ENCODE data around the gene PLIN5. TPM values are rescaled to one million over a fixed set of nuclear protein-coding genes. Genes with fewer than 3 reads are reported as not detected.

PLIN5 gene
- total RNA-seq, 1 donor from 2014 or later: 0.27 TPM

- Mint-ChIP-seq H3K9me3 (no peaks in the 10 kb centered on the region), H3K27me3 (ENCODE audit: low read depth) (no peaks in the 10 kb centered on the region), H3K4me3 (no peak overlapping the region), H3K4me1 (no peaks in the 10 kb centered on the region), H3K27ac (no peak overlapping the region), H3K36me3 (peaks cover 6% of the 10 kb centered on the region)
- TF ChIP-seq, protein P1, sequence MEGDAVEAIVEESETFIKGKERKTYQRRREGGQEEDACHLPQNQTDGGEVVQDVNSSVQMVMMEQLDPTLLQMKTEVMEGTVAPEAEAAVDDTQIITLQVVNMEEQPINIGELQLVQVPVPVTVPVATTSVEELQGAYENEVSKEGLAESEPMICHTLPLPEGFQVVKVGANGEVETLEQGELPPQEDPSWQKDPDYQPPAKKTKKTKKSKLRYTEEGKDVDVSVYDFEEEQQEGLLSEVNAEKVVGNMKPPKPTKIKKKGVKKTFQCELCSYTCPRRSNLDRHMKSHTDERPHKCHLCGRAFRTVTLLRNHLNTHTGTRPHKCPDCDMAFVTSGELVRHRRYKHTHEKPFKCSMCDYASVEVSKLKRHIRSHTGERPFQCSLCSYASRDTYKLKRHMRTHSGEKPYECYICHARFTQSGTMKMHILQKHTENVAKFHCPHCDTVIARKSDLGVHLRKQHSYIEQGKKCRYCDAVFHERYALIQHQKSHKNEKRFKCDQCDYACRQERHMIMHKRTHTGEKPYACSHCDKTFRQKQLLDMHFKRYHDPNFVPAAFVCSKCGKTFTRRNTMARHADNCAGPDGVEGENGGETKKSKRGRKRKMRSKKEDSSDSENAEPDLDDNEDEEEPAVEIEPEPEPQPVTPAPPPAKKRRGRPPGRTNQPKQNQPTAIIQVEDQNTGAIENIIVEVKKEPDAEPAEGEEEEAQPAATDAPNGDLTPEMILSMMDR (IDR thresholded peaks at IDR 0.05; ENCODE audit: unreplicated experiment): no peak
- no peak for DNase-seq (ENCODE audit: low spot score in 2 of 2, unreplicated experiment in 2 of 2)
Observed at GRCh38 chr19:4496304-4496703, 38.7 kb downstream of the PLIN5 start.

GRCh38 chr19:4495471-4495870 lies 39.6 kb downstream of the PLIN5 start:
- TF ChIP-seq, protein P1 (IDR thresholded peaks at IDR 0.05; ENCODE audit: unreplicated experiment): no peak
- Mint-ChIP-seq H3K27ac (no peak overlapping the region), H3K27me3 (ENCODE audit: low read depth) (no peaks in the 10 kb centered on the region), H3K4me1 (no peaks in the 10 kb centered on the region), H3K36me3 (peaks cover 8% of the 10 kb centered on the region), H3K9me3 (no peaks in the 10 kb centered on the region), H3K4me3 (no peak overlapping the region)
- no peak for DNase-seq (ENCODE audit: low spot score in 2 of 2, unreplicated experiment in 2 of 2)

DNA sequence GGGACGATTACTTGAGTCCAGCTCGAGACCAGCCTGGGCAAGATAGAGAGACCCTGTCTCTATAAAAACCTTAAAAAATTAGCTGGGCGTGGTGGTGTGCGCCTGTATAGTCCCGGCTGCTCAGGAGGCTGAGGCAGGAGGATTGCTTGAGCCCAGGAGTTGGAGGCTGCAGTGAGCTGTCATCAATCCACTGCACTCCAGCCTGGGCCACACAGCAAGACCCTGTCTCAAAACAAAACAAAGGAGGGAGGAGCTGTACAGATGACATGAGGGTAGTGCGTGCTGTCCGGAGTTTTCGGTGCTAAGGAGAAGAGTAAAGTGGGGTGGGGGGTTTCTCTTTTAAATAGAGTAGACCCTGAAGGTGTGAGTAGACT lies 40.3 kb downstream of the PLIN5 start:
- no peaks in the 10 kb centered on the region for H3K9me3 Mint-ChIP-seq
- peaks cover 12% of the 10 kb centered on the region for H3K36me3 Mint-ChIP-seq
- no peak for DNase-seq (ENCODE audit: low spot score in 2 of 2, unreplicated experiment in 2 of 2)
- no peak overlapping the region for H3K4me3 Mint-ChIP-seq
- H3K27ac Mint-ChIP-seq: no peak overlapping the region
- H3K4me1 Mint-ChIP-seq: no peaks in the 10 kb centered on the region
- TF ChIP-seq, protein P1 (IDR thresholded peaks at IDR 0.05; ENCODE audit: unreplicated experiment): no peak
- H3K27me3 Mint-ChIP-seq (ENCODE audit: low read depth): no peaks in the 10 kb centered on the region

- Mint-ChIP-seq H3K27me3 (ENCODE audit: low read depth) (no peaks in the 10 kb centered on the region), H3K4me3 (no peak overlapping the region), H3K9me3 (no peaks in the 10 kb centered on the region), H3K36me3 (peaks cover 13% of the 10 kb centered on the region), H3K27ac (no peak overlapping the region), H3K4me1 (no peaks in the 10 kb centered on the region)
- no peak for DNase-seq (ENCODE audit: low spot score in 2 of 2, unreplicated experiment in 2 of 2)
- TF ChIP-seq, protein P1 (IDR thresholded peaks at IDR 0.05; ENCODE audit: unreplicated experiment): no peak
Observed at GRCh38 chr19:4493929-4494690, 40.9 kb downstream of the PLIN5 start.

DNA sequence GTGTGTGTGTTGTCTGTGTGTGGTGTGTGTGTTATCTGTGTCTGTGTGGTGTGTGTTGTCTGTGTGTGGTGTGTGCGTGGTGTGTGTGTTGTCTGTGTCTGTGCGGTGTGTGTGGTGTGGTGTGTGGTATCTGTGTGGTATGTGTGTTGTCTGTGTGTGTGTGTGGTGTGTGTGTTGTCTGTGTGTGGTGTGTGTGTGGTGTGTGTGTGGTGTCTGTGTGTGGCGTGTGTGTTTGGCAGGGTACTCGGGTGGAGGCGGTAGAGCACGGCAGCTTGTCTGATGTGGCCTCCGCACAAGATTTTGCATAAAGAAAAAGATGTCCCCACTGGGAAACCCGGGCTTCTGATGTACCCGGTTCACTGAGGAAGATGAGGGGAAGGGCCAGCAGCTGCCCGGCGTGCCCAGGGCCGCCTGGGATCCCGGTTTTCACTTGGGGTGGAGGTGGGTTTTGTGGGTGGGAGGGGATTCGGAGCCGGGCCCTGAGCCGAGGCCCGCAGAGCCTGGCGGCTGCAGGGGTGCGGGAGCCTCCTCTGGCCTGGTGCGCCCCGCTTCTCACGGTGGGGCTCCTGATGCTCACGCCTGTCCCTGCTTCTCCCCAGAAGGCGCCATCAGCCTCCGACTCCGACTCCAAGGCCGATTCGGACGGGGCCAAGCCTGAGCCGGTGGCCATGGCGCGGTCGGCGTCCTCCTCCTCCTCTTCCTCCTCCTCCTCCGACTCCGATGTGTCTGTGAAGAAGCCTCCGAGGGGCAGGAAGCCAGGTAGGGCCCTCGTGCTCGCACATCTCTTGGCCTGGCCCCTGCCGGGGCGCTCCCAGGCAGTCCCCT lies 41.7 kb downstream of the PLIN5 start:
- peaks cover 13% of the 10 kb centered on the region for H3K36me3 Mint-ChIP-seq
- no peaks in the 10 kb centered on the region for H3K9me3 Mint-ChIP-seq
- H3K4me3 Mint-ChIP-seq: no peak overlapping the region
- DNase-seq (ENCODE audit: low spot score in 2 of 2, unreplicated experiment in 2 of 2): no peak
- H3K4me1 Mint-ChIP-seq: no peaks in the 10 kb centered on the region
- H3K27me3 Mint-ChIP-seq (ENCODE audit: low read depth): no peaks in the 10 kb centered on the region
- TF ChIP-seq, protein P1 (IDR thresholded peaks at IDR 0.05; ENCODE audit: unreplicated experiment): no peak
- H3K27ac Mint-ChIP-seq: no peak overlapping the region
